Endodermal cell (in vitro differentiated cells): ENCODE measurements around the gene SPHK1. TPM values are rescaled to one million over a fixed set of nuclear protein-coding genes. Genes with fewer than 3 reads are reported as not detected.

Experiments
- DNase-seq: peaks from one replicate; pipeline ENCODE4 v3.0.0-alpha.2; 2017
- H3K27ac ChIP-seq: 2 replicates; pipeline ENCODE4 v1.5.1; 2013; ENCODE audit warnings: mild to moderate bottlenecking, low read depth, low read length, moderate library complexity
- H3K27me3 ChIP-seq: 2 replicates; pipeline ENCODE4 v1.6.1; 2013; ENCODE audit warnings: mild to moderate bottlenecking, low read length, moderate library complexity; ENCODE audit not compliant: insufficient read depth, control insufficient read depth, poor library complexity, severe bottlenecking
- H3K36me3 ChIP-seq: 2 replicates; pipeline ENCODE4 v1.7.0; 2013; ENCODE audit warnings: mild to moderate bottlenecking, low read length, moderate library complexity; ENCODE audit not compliant: control insufficient read depth, insufficient read depth
- H3K4me1 ChIP-seq: one replicate; pipeline ENCODE4 v1.7.0; 2013; ENCODE audit warnings: low read length; ENCODE audit not compliant: control insufficient read depth, insufficient read depth
- H3K4me3 ChIP-seq: 2 replicates; pipeline ENCODE4 v1.5.1; 2013; ENCODE audit warnings: mild to moderate bottlenecking, low read length, moderate library complexity
- H3K9ac ChIP-seq: 2 replicates; pipeline ENCODE4 v1.6.1; 2013; ENCODE audit warnings: mild to moderate bottlenecking, low read length, moderate library complexity; ENCODE audit not compliant: poor library complexity, severe bottlenecking; ENCODE audit errors: extremely low read depth
- H3K9me3 ChIP-seq: 2 replicates; pipeline ENCODE4 v1.6.1; 2013; ENCODE audit warnings: mild to moderate bottlenecking, low read length, moderate library complexity; ENCODE audit not compliant: control insufficient read depth
- H3K27ac Mint-ChIP-seq: 2 replicates; pipeline ENCODE4 v1.8.0; 2020; ENCODE audit warnings: mixed read lengths
- H3K27me3 Mint-ChIP-seq: 2 replicates; pipeline ENCODE4 v1.8.0; 2021; ENCODE audit warnings: mild to moderate bottlenecking, mixed read lengths; ENCODE audit not compliant: insufficient read depth
- H3K36me3 Mint-ChIP-seq: 2 replicates; pipeline ENCODE4 v1.8.0; 2020; ENCODE audit warnings: low read depth, mixed read lengths
- H3K4me1 Mint-ChIP-seq: 2 replicates; pipeline ENCODE4 v1.8.0; 2020; ENCODE audit warnings: mixed read lengths
- H3K4me3 Mint-ChIP-seq: 2 replicates; pipeline ENCODE4 v1.8.0; 2020; ENCODE audit warnings: mild to moderate bottlenecking, moderate library complexity, mixed read lengths
- H3K9me3 Mint-ChIP-seq: 2 replicates; pipeline ENCODE4 v1.8.0; 2020; ENCODE audit warnings: mild to moderate bottlenecking, mixed read lengths
- CTCF ChIP-seq: fragments of 200-600 bp; sonication (generic); conservative IDR thresholded peaks from 2 replicates; pipeline ENCODE4 v1.5.0; 2021; ENCODE audit warnings: antibody characterized with exemption, mild to moderate bottlenecking
- WGBS, 2 experiments: methylation state at CpG; one replicate each; pipeline versions ENCODE4 v1.1.5 to v1.1.7; 2013; ENCODE audit warnings: missing lambda C conversion rate in 2 of 2, mixed read lengths in 1 of 2; ENCODE audit not compliant: insufficient coverage in 1 of 2, insufficient read length in 1 of 2; 5-methylcytosine and 5-hydroxymethylcytosine counted together
- total RNA-seq, 2 donors: library from RNA; stranded (reverse); fragmentation: NEBNext Ultra II Directional in 1 of 2; extraction: Animal tissue kit (Norgen Biotek cat#: 25700) in 1 of 2; gene quantifications; 2 replicates in 1 of 2; 3 replicates in 1 of 2; pipeline ENCODE4 v1.2.1, GENCODE V29; 2021

SPHK1 gene
- total RNA-seq, 2 donors from 2014 or later, result 1.5 to 1.8 TPM

DNA sequence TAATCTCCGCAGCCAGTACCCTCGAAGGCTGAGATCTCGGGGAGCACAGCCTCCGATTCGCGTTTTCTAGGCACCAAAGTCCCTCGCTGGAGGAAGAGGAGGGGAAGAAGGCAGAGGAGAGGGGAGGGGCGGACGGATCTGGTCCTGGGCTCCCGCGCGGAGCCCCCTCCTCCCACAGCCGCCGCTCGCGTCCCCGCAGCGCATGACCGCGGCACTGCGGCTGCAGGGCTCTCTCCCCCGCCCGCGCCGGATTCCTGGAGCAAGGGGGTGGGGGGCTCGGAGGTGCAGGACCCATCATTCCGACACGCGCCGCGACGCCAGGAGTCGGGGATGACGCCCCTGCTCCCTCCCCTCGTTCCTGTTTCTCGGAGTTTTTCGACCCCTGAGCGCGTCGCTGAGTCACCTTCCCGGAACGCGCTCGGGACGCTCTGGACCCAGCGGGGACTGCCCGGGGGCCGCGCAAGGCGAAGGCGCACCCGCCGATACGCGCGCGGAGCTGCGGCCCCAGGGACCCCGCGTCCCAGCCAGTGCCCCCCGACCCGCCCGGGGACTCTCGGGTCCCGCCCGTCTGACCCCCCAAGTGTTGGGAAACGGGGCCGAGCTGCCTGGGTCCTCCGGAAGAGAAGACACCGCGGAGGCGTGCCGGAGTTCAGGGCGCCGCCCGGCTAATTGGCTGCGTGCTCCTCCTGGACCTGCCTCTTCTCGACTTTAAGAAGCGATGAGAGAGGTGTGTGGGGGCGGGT lies 1.4 kb upstream of the SPHK1 start:
- H3K27ac ChIP-seq, result peak overlapping the region; percentile 68
- peaks cover 35% of the 10 kb centered on the region for H3K27me3 ChIP-seq
- Mint-ChIP-seq H3K36me3 (peaks cover 2% of the 10 kb centered on the region), H3K27me3 (peaks cover 41% of the 10 kb centered on the region), H3K4me1 (peaks cover 1% of the 10 kb centered on the region), H3K4me3 (peak overlapping the region; percentile 73), H3K27ac (peak overlapping the region; percentile 84), H3K9me3 (no peaks in the 10 kb centered on the region)
- no peak for TF ChIP-seq CTCF
- peak overlapping the region; percentile 5 for H3K9ac ChIP-seq
- 1 to 2% methylated on average over 12 to 80 of the region's 80 CpGs for WGBS, 2 experiments
- peak; percentile 94 for DNase-seq
- H3K4me3 ChIP-seq, result peak overlapping the region; percentile 82
- no peaks in the 10 kb centered on the region for H3K36me3 ChIP-seq
- no peaks in the 10 kb centered on the region for H3K4me1 ChIP-seq
- H3K9me3 ChIP-seq, result no peaks in the 10 kb centered on the region

GRCh38 chr17:76383546-76384221 lies 725 bp upstream of the SPHK1 start:
- no peak overlapping the region for H3K9ac ChIP-seq
- WGBS, 2 experiments, result 1 to 2% methylated on average over 21 to 65 of the region's 65 CpGs

More at GRCh38 chr17:76383546-76384221, 725 bp upstream of the SPHK1 start:
- no peaks in the 10 kb centered on the region for H3K4me1 ChIP-seq
- peak overlapping the region; percentile 73 for H3K4me3 Mint-ChIP-seq
- H3K36me3 ChIP-seq, result no peaks in the 10 kb centered on the region
- peak overlapping the region; percentile 82 for H3K4me3 ChIP-seq
- H3K27me3 Mint-ChIP-seq, result peaks cover 41% of the 10 kb centered on the region
- peak; percentile 64 for TF ChIP-seq CTCF
- H3K27ac Mint-ChIP-seq, result peak overlapping the region; percentile 55
- peak; percentile 89 for DNase-seq
- H3K27me3 ChIP-seq, result peaks cover 35% of the 10 kb centered on the region
- H3K27ac ChIP-seq, result no peak overlapping the region
- H3K36me3 Mint-ChIP-seq, result peaks cover 5% of the 10 kb centered on the region
- no peaks in the 10 kb centered on the region for H3K9me3 Mint-ChIP-seq
- H3K9me3 ChIP-seq, result no peaks in the 10 kb centered on the region
- peaks cover 1% of the 10 kb centered on the region for H3K4me1 Mint-ChIP-seq
